GM19035 (cell line): ENCODE results near the gene CHST11.
"Not testable (repeated sequence)": the region's sequence is repeated elsewhere in the genome, so short reads cannot be mapped to it uniquely, and the experiment has no call there.

Experiments used
- ATAC-seq: cut with Tn5 transposase; IDR thresholded peaks from one replicate; pipeline ENCODE4 v1.9.1; 2021; ENCODE audit not compliant: unreplicated experiment

CHST11 gene

DNA sequence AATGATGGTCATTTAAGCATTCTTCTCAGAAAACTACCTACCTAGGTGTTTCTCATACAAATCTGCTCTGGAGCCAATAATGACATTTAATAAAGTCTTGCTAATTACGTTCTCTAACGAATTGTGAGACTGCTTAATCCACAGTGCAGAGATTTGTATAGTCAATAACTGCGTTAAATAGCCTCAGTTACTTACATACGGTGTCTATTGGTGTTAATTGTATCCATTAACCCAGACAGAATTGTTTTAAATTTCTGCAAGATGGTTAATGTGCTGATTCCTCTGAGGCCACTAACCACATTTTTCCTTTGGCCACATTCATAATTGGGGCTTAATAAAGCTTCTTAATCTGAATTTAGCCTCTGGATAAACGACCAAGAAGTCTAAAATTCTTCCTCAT, 329.6 kb downstream of the CHST11 start:
- no peak for ATAC-seq

DNA sequence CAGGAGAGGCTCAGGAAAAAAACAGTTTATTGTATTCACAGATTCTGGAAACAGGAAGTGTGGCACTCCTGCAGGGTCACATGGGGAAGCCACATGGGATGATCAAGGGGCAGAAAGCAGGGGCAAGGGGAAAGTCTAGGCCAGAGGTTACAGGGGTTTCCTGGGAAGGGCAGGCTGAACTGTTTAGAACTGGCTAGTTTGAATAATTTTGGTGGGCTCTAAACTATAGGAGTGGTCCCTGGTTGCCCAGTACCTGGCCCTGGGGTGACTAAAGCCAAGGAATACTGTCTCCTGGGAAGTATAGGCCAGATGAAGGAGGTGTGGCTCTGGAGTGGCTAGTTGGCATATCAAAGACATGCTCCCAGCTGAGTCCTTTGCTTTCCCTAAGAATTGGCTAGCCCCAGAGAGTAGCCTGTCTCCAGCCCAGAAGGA, 332.1 kb downstream of the CHST11 start:
- no peak for ATAC-seq

DNA sequence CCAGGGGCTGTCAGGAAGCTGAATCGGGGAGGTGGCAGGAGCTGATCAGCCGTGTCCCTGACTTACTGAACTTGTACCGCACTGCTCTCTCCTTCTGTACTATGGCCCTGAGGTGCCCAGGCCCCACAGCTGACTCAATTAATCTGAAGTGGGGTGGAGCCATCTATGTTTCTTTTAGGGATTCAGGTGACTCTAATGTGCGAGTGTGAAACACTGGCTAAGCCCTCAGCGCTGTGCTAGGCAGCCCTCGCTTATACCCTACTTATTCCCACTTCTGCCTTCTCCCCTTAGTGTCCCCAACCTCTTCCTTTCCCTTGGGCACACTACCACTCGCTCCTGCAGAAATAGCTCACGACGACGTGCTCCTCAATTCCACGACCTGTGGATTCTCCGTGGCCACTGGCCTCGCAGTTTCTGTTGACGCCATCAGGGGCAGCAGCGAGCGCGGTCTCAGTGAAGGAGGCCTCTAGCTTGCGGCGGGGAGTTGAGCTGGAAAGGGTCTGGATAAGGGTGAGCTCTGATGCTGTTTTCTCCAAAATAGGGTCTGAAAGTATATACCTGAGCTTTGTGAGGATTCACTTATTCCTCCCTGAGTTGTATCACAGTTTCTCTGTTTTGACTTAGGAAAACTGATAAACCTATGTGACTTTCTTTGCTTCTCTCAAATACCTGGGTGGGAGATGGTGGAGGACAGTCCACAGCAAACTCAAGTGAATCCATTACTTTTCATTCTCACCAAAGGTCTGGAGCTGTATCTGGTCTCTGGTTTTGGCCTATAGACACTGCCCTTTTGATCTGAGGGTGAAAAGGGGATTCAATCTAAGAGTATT, 333.8 kb downstream of the CHST11 start:
- no peak for ATAC-seq

DNA sequence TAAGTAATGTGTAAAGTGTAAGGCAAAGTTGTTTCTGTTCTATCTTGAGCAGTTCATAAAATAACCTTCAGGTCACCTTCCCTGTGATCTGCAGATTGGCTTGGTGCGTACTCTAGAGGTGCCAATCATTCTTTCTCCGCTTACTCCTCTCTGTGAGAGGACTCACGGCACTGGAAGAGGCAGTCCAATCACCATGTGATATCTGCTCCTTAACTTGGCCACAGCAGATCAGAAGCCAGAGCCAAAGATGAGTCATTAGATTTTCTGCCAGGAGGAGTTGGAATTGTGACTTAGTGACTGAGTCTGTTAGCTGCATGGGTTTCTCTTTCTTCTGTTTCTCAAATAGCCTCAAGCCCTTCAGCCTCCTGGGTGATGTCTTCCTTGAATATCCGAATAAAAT, 335.8 kb downstream of the CHST11 start:
- no peak for ATAC-seq

DNA sequence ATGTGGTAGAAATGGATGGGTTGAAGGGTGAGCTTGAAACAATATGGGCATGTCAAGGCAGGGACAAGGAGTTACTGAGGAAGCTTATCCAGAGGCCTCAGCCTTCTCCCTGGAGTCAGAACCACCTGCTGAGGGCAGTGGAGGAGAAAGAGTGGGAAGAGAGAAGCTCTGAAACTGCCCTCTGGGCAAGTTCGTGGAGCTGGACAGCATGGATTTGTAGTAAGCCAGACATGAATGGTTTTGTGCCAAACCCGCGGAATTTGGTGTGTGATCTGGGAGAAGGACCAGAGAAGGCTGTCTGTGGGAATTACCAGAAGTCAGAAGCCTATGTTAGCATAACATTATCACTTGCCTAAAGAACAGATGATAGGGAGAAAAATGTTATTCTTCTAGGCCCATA, 336.5 kb downstream of the CHST11 start:
- ATAC-seq, result no peak

DNA sequence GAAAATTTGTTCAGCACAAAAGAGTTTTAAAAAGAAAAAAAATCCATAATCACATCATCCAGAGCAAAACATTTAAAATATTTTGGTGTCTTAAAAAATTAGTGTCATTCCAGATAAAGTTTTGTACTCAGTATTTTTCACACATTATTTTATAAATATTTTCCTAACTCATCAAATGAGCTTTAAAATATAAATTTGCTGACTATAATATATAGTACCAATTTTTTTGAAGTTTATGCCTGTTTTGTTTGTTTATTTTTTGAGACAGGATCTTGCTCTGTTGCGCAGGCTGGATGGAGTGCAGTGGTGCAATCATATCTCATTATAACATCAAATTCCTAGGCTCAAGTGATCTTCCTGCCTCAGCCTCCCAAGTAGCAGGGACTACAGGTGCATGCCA, 337.2 kb downstream of the CHST11 start:
- no peak for ATAC-seq

DNA sequence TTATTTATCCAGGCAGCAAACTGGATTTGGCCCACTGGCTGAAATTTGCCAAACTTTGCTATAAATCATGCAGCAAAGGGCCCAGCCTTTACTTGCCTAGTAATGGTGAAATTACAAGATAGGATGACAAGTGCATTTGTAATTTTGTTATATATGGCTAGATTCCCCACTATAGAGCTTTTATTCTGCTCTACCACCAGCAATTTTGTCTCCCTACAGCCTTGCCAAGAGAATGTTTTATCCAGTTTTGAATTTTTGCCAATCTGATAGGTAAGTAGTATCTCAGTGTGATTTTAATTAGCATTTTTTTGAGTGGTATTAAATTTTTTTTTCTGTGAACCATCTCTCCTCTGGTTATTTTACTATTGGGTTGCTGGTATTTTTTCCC, 339.7 kb downstream of the CHST11 start:
- ATAC-seq, result no peak

DNA sequence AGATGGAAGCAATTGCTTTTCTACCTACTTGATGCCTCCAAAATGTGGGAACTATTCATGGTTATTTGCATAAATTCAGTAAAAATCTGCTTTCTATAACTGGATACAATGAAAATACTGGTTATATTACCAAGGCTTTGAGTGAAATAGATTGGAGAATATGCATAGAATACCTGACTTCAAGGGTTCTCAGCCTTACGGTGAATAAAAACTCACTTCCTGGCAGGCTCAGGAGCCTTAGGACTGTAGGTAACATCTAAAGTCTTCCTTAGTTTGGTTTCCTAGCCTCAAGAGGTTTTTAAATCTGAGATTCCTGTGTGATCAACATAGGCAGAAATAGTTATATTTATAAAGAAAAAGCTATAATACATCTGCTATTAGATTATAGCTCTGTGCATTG, 342.7 kb downstream of the CHST11 start:
- no peak for ATAC-seq

DNA sequence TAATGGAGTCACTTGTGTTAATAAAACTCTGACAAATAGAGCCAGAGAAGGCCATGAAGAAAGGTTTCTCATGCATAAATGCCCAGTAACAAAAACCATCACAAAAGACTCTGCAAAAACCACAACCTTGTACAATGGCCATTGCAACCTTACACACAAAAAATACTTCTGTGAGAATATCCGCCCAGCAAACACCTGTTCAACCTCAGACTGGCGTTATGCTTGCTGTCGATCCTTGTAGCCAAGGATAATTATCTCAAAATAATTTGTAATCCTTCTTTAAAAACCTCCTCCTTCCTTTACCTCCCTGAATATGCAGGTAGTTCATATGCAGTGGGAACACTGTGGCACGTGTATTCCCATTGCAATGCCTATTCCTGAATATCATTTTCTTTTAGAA, 344.3 kb downstream of the CHST11 start:
- ATAC-seq, result no peak

DNA sequence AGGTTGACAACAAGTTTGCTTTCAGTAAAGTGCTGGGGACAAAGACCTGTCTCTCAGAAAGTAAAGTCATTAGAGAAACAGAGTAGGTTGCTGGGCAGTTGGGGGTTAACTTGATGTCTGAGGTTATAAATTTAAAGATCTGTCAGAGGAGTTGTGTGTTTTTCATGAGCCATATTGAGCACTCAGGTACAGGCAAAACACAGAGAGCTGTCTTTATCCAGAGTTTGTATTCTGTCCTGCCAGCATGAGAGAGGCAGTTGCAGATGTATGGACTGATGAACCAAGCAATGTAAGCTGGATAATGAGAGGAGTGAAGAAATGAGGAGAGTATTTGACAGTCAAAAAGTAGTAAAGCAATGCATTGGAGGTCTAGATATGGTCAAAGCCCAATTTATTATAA, 344.7 kb downstream of the CHST11 start:
- no peak for ATAC-seq

DNA sequence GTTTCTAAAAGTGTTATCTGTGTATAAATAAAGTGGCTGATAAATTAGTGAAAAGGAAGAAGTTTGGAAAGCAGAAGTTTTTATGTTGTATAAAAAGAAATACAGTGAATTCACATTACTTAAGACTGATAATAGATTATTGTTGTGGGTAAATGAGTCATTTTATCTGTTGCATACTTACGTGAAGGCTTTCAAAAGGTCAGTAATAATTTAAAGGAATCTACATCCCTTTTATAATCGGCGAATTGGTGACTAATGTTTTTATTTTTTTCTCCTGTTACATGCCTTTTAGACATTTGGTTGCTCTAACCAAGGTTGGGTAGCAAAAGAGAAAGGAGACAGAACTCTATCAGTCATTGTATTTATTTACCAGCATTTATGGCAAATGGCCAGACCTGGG, 345.5 kb downstream of the CHST11 start:
- ATAC-seq, result no peak

DNA sequence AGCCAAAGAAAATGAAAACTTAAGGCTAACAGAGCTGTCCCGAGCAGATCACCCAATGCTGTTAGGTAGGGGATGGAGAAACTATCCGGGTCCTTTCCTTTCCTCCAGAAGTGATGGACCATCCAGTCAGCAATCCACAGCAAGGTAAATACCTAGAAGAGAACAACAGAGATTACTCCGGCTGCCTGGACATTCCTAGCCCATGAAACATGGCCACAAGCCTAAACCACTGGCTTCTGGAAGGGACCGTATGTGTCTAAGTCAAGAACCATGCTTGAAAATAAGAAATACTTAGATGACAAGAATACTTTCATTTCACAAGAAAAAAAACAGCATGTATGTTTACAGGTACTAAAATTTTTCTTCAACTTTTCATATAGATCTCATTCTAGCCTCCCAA, 348.4 kb downstream of the CHST11 start:
- ATAC-seq, result no peak

DNA sequence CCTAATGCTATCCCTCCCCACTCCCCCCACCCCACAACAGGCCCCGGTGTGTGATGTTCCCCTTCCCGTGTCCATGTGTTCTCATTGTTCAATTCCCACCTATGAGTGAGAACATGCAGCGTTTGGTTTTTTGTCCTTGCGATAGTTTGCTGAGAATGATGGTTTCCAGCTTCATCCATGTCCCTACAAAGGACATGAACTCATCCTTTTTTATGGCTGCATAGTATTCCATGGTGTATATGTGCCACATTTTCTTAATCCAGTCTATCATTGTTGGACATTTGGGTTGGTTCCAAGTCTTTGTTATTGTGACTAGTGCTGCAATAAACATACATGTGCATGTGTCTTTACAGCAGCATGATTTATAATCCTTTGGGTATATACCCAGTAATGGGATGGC, 349.4 kb downstream of the CHST11 start:
- not testable (repeated sequence) for ATAC-seq

DNA sequence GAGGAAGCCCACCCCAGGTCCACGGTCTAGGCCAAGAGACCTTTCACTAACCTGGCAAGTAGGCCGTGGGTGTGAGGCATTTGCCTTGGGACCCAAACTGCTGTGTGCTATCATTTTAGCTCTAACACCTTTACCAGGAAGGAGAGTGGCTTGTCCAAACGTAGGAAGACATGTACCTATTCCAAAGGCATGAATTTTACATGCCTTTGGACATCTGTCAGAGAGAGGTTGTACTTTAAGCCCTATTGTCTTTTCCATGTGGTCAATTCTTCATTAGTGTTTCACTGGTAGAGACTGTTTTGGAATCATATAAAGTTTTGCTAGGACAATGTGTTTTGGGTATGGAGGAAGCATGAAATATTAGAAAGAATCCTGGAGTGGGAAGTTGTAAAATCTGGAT, 352.5 kb downstream of the CHST11 start:
- ATAC-seq, result no peak

DNA sequence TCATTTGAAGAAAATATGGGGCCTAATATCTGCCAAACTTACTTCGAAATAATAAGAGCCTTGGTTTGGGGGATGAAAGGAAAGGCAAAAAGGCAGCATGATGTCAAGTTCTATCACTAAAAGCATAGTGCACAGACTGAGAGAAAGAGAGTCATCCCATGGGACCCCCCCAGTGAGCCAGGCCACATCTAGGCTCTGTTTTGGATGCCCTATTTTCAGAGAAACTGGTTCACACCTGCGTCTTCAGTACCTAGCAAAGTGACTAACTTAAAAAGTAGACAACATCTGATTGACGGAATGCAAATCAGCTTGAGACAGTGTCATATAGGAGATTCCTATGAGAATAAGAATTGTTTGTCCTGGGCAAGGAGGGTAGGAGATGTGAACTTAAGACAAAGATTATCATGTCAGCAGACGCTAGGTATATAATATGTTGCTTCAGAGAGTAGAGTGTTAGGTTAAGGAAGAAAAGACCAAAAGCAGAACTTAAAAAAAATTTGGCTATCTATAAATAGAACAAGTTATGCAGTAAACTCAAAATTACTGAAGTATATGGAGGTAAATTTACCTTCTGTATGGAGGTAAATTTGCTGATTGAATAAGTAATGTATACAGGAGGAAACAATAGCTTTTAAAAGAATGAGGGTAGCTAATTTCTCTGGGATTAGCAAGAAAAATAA, 353.1 kb downstream of the CHST11 start:
- no peak for ATAC-seq
